Hepatocyte (in vitro differentiated cells): Measurements from ENCODE around the gene KCNMA1. TPM values are rescaled to one million over a fixed set of nuclear protein-coding genes. Genes with fewer than 3 reads are reported as not detected.

Source experiments
- DNase-seq: peaks from one replicate; pipeline ENCODE4 v3.0.0-alpha.2; 2016; ENCODE audit warnings: low spot score
- H2AFZ ChIP-seq: fragments of 200-600 bp; sonication (generic); 2 replicates; pipeline ENCODE4 v1.6.0; 2016; ENCODE audit warnings: antibody characterized with exemption, mild to moderate bottlenecking
- H3K27ac ChIP-seq: fragments of 200-600 bp; sonication (generic); 2 replicates; pipeline ENCODE4 v1.5.1; 2016; ENCODE audit warnings: mild to moderate bottlenecking
- H3K27me3 ChIP-seq: fragments of 200-600 bp; sonication (generic); 2 replicates; pipeline ENCODE4 v1.6.1; 2016
- H3K36me3 ChIP-seq: fragments of 200-600 bp; sonication (generic); replicated peaks from 2 replicates; pipeline ENCODE4 v1.5.1; 2016; ENCODE audit warnings: low read depth; ENCODE audit not compliant: insufficient read depth
- H3K4me1 ChIP-seq: fragments of 200-600 bp; sonication (generic); 2 replicates; pipeline ENCODE4 v1.5.1; 2016; ENCODE audit warnings: mild to moderate bottlenecking, moderate library complexity; ENCODE audit not compliant: insufficient read depth
- H3K4me2 ChIP-seq: fragments of 200-600 bp; sonication (generic); 2 replicates; pipeline ENCODE4 v1.6.0; 2016
- H3K4me3 ChIP-seq: fragments of 200-600 bp; sonication (generic); 2 replicates; pipeline ENCODE4 v1.5.1; 2016; ENCODE audit warnings: mild to moderate bottlenecking
- H3K79me2 ChIP-seq: fragments of 200-600 bp; sonication (generic); 2 replicates; pipeline ENCODE4 v1.6.0; 2017; ENCODE audit warnings: mild to moderate bottlenecking
- H3K9me2 ChIP-seq: fragments of 200-600 bp; sonication (generic); replicated peaks from 2 replicates; pipeline ENCODE4 v1.6.0; 2017; ENCODE audit warnings: mild to moderate bottlenecking; ENCODE audit not compliant: insufficient read depth
- H3K9me3 ChIP-seq: fragments of 200-600 bp; sonication (generic); 2 replicates; pipeline ENCODE4 v1.5.1; 2016; ENCODE audit warnings: low read depth, mild to moderate bottlenecking
- H4K20me1 ChIP-seq: fragments of 200-600 bp; sonication (generic); 2 replicates; pipeline ENCODE4 v1.6.0; 2016; ENCODE audit warnings: mild to moderate bottlenecking; ENCODE audit not compliant: insufficient read depth, poor library complexity, severe bottlenecking
- EZH2 ChIP-seq: fragments of 200-600 bp; sonication (generic); IDR thresholded peaks from 2 replicates; pipeline ENCODE4 v1.6.1; 2016; ENCODE audit warnings: antibody characterized with exemption, mild to moderate bottlenecking, borderline replicate concordance
- EZH2phosphoT487 ChIP-seq: fragments of 200-600 bp; sonication (generic); IDR thresholded peaks from one replicate; pipeline ENCODE4 v1.6.1; 2018; ENCODE audit warnings: antibody characterized with exemption, mild to moderate bottlenecking, low read depth, moderate library complexity; ENCODE audit not compliant: unreplicated experiment, severe bottlenecking
- WGBS: methylation state at CpG from one replicate; pipeline ENCODE4 v1.1.6; 2016; ENCODE audit warnings: low lambda C conversion rate; ENCODE audit errors: missing lambda C conversion rate; 5-methylcytosine and 5-hydroxymethylcytosine counted together
- polyA plus RNA-seq: library from polyadenylated mRNA; unstranded; fragments of >200 nt; fragmentation: Nextera tagmentation; extraction: Ambion mirVana; gene quantifications from 2 replicates; pipeline ENCODE4 v1.2.1, GENCODE V29; 2016
- total RNA-seq: library from RNA; depleted of rRNA; stranded (reverse); fragments of >200 nt; gene quantifications from 2 replicates; pipeline ENCODE4 v1.2.3, GENCODE V29; 2014
- TF ChIP-seq, protein P1 (sequence below): fragments of 200-600 bp; sonication (generic); IDR thresholded peaks from 2 replicates; pipeline ENCODE4 v1.5.1; 2016; ENCODE audit warnings: antibody characterized with exemption, mild to moderate bottlenecking; ENCODE audit not compliant: poor library complexity

KCNMA1 gene
- total and polyA plus RNA-seq, 2 experiments from 2014 or later = 42.6 to 73.3 TPM

DNA sequence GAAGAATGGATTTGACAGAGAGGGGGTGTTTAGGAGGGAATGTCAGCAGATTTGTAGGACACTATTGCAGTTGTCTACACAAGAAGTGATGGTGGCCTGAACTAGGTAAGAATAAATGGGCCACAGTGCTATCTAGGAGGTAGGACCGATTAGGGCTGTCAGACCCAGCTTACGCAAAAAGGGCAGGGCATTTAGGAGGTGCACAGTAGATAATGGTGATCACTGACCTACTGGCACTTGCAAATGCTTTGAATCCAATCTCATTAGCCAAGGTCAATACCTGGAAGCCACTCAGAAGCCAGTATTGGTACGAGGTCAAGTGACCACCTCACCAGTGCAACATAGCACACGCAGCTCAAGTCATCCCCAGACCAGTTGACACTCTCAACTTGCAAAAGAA is 330.9 kb downstream of the KCNMA1 start:
- WGBS = 84% methylated on average over 4 of the region's 4 CpGs
- no peaks in the 10 kb centered on the region for H4K20me1 ChIP-seq
- TF ChIP-seq, protein P1, sequence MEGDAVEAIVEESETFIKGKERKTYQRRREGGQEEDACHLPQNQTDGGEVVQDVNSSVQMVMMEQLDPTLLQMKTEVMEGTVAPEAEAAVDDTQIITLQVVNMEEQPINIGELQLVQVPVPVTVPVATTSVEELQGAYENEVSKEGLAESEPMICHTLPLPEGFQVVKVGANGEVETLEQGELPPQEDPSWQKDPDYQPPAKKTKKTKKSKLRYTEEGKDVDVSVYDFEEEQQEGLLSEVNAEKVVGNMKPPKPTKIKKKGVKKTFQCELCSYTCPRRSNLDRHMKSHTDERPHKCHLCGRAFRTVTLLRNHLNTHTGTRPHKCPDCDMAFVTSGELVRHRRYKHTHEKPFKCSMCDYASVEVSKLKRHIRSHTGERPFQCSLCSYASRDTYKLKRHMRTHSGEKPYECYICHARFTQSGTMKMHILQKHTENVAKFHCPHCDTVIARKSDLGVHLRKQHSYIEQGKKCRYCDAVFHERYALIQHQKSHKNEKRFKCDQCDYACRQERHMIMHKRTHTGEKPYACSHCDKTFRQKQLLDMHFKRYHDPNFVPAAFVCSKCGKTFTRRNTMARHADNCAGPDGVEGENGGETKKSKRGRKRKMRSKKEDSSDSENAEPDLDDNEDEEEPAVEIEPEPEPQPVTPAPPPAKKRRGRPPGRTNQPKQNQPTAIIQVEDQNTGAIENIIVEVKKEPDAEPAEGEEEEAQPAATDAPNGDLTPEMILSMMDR = no peak
- TF ChIP-seq EZH2phosphoT487 (no peak), EZH2 (no peak)
- no peaks in the 10 kb centered on the region for H3K9me2 ChIP-seq
- H3K27me3 ChIP-seq = no peaks in the 10 kb centered on the region
- H3K9me3 ChIP-seq = no peaks in the 10 kb centered on the region
- H2AFZ ChIP-seq = no peak overlapping the region
- no peaks in the 10 kb centered on the region for H3K79me2 ChIP-seq
- H3K4me1 ChIP-seq = peaks cover 12% of the 10 kb centered on the region
- no peak overlapping the region for H3K4me2 ChIP-seq
- DNase-seq = no peak
- H3K4me3 ChIP-seq = no peak overlapping the region
- H3K27ac ChIP-seq = no peak overlapping the region
- no peaks in the 10 kb centered on the region for H3K36me3 ChIP-seq

DNA sequence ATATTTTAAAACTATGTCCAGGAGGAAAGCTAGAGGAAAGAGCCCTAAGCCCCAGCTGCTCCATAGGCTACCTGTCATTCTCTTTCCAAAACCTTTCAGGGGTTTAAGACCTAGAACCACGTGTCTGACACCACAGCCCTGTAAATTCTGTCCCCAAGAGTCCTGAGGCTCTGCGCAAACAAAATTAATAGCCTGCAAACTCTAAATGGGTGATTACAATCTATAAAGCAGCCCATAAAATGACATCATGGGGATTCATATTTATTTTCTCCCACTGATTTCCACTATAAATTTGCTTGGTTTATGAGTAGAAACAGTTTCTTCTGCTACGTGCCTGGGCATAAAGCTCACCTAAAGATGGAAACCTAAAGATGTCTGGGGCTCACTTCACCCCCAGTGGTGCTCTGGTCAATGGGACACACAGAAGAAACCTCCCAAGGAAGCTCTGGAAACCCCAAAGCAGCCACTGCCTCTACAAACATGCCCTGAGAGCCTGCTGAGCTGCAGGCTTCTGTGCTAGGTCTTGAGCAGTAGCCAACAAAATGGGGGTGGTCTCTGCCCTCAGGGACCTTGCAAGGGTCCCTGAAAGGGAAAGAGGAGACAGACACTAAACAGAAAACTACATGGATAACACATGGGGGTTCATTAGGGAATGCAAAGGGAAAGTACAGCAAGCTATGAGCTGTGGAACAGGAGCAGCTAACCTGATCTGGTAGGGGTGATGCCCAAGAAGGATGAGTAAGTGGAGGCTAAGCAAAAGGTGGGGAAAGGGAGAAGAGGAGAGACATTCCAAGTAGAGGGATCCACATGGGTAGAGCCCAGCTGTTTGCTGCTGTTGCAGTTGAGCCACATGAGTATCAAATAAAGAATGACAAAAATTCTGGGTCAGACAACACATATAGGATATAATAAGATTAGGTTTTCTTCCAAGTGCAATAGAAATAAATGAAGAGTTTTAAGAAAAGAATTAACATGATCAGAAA is 331.7 kb downstream of the KCNMA1 start:
- no peak overlapping the region for H3K27ac ChIP-seq
- H3K27me3 ChIP-seq = no peaks in the 10 kb centered on the region
- 52% methylated on average over 3 of the region's 3 CpGs for WGBS
- no peaks in the 10 kb centered on the region for H3K79me2 ChIP-seq
- H3K4me3 ChIP-seq = no peak overlapping the region
- H3K9me2 ChIP-seq = no peaks in the 10 kb centered on the region
- no peaks in the 10 kb centered on the region for H4K20me1 ChIP-seq
- no peak overlapping the region for H3K4me2 ChIP-seq
- no peaks in the 10 kb centered on the region for H3K36me3 ChIP-seq
- no peak overlapping the region for H2AFZ ChIP-seq
- H3K4me1 ChIP-seq = peaks cover 10% of the 10 kb centered on the region
- H3K9me3 ChIP-seq = no peaks in the 10 kb centered on the region
- no peak for DNase-seq
- TF ChIP-seq EZH2phosphoT487 (no peak), EZH2 (no peak)
- TF ChIP-seq, protein P1 = no peak

DNA sequence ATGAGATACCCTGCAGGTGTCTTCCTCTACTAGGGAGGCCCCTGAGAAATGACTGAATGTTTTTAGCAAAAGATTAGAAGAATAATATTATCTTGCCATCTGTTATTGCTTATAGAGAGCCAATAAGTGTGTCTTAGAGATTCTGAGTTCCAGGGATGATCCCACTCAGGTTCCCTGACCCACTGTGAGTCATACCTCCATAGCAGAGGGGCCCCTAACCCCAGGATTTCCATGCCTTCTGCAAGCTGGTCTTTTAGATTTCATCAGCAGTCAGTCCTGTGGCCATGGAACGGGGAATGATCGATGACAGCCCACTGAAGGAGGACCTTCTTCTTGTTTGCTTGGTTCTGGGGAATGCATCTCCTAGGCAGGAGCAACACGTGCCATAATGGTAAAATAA is 333.4 kb downstream of the KCNMA1 start:
- no peak for DNase-seq
- 100% methylated on average over 3 of the region's 3 CpGs for WGBS
- no peak overlapping the region for H3K4me3 ChIP-seq
- H3K27me3 ChIP-seq = no peaks in the 10 kb centered on the region
- no peak overlapping the region for H3K27ac ChIP-seq
- no peak for TF ChIP-seq EZH2phosphoT487
- TF ChIP-seq, protein P1 = no peak
- no peak for TF ChIP-seq EZH2
- no peak overlapping the region for H2AFZ ChIP-seq
- no peak overlapping the region for H3K4me2 ChIP-seq
- H4K20me1 ChIP-seq = no peaks in the 10 kb centered on the region
- H3K9me2 ChIP-seq = no peaks in the 10 kb centered on the region
- no peaks in the 10 kb centered on the region for H3K9me3 ChIP-seq
- no peaks in the 10 kb centered on the region for H3K36me3 ChIP-seq
- peaks cover 6% of the 10 kb centered on the region for H3K4me1 ChIP-seq
- no peaks in the 10 kb centered on the region for H3K79me2 ChIP-seq
